KG1 (cell line): ENCODE results near the gene TEDC1.

ENCODE experiments used
- DNase-seq: peaks from one replicate; lab custom pipeline; 2025; lab: John Stamatoyannopoulos, UW

The TEDC1 gene, protein sequence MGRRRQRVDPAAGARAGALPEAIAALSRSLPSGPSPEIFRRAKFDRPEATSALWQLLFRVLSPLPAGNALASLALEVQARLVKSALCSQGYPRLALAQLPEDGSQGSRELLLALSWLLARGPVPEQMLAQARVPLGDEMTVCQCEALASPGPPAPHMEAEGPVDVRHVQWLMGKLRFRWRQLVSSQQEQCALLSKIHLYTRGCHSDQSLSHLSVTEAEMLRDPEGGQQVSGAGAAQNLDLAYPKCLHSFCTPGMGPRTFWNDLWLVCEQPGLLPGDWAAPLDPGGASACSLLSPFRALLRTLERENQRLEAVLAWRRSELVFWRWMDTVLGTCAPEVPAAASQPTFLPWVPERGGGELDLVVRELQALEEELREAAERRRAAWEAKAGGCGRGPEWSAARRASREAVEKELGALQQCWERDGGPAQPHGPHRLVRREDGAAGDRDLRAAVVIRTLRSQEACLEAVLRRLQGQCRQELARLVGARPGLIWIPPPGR

DNA sequence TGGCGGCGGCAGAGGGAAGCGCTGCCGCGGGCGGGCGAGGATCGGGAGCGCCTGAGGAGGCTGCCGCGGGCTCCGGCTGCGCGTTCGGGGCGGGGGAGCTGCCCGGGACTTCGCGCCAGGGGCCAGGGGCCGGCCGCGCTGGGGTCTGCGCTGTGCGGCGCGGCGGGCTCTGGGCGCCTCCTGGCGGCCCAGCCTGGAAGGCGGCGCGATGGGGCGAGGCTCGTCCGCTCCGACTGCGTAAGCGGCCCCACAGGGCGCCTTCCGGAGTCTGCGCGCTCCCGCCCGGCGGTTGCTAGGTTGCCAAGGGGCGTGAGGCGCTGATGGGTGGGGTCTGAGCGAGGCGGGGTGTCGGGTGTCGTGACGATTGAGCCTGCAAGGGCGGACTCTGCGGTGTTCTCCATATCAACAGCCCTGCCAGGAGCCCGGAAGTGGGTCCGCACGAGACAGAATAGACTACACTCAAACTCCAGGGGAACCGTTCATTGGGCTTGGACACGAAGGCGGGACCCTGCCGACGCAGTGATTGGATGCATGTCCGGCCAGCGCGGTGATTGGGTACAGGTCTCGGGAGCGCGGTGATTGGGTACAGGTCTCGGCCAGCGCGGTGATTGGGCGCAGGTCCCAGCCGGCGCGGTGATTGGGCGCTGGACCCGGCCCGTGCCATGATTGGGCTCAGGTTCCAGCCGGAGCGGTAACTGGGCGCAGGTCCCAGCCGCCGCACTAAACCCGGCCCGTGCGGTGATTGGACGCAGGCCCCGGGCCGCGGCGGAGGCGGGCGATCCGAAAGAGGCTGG is at the start of gene TEDC1:
Gene TEDC1, plus strand, starts transcription at position 675 of the 794 bp plus-strand sequence. CDS start 130 bp downstream, outside the sequence.
- DNase-seq, result peak; percentile 96

DNA sequence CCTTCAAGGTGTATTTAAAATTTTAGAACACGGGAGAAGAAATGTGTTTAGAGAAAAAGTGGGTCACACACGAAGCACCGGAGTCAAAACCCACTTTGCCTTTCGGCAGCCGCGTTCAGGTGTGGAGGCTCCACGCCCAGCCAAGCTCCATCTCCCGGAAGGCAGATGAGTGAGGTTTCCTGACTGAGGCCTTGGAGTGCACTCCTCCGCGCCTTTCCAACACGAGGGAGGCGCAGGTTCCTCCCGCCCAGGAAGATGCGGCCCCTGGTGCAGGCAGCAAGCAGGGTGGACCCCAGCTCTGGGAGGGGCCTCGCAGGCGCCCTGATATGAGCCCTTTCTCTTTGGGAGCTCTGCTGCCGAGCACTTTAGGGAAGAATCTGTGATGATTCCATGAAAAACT is 48.9 kb upstream of the TEDC1 start:
- no peak for DNase-seq

DNA sequence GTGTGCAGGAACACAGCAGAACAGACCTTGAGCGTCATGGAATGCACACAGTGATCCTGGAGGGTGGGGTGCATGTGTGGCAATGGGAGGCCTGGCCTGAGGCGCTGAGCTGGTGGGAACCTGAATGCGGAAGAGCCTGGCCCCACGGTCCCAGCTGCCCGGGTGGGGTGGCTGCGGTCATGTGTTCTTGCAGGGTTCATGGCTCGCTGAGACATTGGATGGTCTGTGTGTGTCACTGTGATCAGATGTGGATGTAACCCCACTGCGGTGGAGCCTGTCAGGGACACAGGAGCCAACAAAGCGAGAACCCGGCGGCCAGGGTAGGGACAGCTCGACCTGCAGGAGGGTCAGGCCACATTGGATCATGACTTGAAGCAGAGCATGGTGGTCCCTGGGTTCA is 48.2 kb upstream of the TEDC1 start:
- no peak for DNase-seq

DNA sequence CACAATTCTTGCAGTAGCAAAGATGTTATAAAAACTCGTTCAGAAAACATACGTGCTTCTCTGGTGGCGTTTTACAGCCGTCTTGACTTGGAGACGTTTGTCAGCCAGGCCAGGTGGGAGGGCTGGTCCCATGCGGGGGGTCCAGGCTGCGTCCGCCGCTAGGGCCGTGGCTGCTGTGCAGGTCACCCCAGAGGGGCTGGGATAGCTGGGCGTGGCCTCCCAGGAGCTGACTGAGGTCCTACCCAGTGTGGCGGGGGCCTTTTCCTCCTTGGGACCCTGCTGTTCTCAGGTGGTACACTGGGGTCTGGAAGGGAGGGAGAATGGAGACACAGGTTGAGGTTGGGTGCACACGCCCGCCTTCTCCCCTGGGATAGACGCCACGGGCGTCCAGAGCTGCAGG is 46.2 kb upstream of the TEDC1 start:
- no peak for DNase-seq

DNA sequence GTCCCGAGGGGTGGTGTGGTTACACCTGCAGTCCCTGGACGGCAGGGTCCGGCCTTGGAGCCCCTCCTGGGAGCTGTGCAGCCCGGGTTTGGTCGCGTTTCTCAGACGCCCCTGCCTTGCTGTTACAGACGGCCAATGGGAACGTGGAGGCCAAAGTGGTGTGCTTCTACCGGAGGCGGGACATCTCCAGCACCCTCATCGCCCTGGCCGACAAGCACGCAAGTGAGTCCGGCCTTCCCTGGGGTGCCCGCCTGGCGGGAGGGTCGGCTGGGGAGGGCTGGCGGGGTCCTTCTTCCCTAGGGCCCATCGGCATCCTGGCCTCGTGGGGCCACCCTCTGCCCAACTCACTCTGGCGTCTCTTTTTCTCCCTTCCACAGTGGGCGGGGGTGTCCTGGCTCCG is 45.8 kb upstream of the TEDC1 start:
- no peak for DNase-seq

DNA sequence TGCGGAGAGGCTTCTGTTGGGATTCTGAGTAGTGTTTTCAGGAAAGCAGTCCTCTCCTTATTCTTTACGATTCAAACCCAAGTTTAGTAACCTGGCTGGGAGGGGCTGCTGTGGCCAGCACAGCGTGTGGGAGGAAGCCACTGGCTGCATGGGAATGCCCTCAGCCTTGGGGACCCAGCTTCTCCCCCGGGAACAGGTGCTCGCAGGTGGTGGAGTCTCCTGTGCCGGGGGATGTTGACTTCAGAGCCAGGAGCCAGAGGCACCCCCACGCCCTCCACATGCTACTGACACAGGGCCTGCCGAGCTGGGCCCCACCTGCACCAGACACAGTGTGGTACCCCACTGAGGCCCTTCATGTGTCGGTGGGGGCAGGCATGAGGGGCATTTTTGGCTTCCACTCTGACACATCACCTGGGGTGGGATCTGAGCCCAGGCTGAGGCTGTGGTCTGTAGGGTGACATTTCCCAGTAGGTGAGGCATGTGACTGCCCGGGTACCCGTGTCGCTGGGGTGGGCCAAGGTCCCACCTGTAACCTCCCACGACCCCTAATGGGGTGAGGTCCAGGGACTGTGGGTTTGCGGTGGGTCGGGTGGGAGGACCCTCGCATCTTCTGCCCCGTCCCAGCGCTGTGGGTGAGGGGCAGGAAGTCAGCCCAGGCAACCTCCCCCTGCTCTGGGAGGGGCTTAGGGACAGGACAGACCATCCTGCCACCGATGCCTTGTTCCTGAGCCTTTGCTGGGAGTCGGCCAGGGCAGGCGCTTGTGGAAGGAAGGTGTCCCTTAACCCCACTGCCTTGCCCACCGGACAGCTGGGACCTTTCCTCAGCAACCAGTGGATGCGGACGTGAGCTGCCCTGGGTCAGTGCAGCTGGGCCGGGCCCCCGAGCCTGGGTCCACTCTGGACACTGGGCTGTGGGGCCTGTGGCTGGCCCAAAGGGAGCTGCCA is 44.9 kb upstream of the TEDC1 start:
- no peak for DNase-seq

DNA sequence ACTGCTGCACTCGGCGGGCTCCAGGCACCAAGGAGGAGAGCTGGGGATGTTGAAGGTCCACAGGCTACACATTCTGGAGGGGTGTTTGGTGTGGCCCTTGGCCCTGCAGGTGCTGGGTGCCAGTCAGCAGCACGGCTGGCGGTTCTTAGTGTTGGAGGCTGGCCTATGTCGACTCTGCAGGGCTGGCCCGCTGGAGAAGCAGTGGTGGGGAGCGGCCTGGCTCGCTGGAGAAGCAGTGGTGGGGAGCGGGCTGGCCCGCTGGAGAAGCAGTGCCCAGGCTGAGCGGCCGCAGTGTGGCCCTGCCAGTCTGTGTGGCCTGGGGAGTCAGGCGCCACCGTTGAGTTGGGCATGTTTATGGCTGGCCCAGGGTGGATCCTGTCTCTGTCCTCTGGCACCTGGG is 44.1 kb upstream of the TEDC1 start:
- DNase-seq, result no peak

DNA sequence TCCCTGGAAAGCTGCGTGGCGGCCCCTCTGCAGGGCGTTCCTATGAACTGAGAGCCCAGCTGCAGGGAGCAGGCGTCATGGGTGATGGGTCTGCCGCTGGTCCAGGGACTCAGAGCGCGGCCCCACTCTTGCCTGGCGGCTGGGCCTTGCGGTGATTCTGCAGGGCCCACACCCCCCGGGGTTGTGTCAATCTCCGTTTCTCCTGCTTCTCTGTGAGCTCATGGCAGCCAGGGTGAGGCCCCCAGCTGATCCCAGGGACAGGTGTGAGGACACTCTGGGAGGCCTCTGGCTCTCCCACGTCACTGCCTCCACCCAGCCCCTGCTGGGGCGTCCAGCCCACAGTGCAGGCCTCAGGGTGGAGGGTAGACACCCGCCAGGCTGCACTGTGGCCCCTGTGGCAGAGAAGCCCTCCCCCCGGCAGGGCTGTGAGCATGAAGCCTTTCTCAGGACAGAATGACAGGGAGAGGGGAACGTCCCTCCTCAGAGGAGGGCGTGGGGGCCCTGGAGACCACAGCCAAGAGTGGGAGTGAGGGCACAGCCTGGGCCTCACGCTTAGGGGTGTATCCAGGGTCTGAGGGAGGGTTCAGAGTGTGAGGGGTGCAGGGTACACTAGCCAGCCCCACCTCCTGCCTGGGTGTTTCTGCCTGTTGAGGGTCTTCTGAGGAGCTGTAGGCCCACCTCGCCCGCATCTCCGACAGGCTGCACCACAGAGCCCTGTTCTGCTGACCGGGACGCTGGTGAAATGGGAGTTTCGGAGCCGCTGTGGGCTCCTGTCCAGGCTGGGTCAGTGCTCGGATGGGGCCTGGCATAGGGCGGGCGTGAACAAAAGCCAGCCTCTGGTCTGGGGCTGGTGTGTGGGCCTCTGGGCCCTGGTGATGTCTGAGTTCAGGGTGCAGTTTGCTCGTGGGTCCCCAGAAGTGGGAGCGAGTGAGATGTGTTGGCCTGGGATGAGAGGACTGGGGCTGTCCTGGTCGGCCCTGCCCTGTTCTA is 43.1 kb upstream of the TEDC1 start:
- DNase-seq, result no peak

DNA sequence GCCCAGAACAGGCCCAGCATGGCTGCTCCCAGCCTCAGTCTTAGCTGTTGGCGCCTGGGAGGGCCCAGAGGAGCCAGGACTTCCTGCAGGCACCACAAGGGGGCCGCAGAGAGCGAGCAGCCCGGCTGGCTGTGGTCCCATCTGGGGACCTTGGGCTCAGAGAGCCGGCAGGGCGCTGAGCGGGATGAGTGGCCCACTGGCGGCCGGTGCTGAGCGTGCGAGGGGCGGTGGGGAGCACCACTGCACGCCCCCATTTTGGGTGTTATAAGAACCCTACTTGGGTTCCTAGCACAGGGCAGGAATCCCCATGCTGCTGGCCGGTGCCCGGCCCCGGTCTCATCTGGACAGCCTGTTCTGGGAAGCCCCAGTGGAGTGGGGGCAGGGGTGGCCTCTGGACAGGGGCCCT is 42.3 kb upstream of the TEDC1 start:
- DNase-seq, result no peak

DNA sequence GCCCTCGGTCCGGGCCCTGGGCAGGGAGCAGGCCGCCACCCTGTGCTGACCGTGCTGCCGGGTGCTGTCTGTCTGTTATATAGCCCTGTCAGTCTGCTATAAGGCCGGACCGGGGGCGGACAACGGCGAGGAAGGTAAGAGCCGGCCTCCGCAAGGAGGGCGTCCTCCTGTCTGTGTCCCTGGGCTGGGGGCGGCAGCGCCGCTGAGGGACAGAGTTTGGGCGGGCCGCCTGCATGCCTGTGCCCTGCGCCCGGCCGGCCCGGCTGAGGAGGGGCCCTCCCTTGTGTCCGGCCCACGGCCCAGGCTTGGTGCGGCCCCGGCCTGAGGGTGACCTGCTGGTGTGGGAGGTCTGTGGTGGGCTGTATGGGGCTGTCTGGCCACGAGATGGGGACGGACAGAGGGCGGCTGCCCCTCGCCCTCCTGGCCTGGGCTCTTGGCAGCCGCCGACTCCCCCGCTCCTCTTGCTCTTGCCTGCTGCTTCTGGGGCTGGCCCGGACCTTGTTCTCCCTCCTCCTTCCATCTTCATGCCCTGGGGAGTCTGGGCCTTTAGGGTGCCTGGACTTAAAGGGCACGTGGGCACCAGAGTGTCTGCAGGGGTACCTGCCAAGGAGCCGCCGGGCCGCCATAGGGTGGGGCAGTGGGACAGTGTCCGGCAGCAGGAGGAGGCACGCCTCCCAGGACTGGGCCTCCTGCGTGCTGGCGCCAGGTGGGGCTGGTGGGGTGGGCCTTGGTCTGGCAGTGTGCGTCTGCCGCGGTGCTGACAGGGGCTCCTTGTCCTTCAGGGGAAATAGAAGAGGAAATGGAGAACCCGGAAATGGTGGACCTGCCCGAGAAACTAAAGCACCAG is 41.5 kb upstream of the TEDC1 start:
- no peak for DNase-seq

DNA sequence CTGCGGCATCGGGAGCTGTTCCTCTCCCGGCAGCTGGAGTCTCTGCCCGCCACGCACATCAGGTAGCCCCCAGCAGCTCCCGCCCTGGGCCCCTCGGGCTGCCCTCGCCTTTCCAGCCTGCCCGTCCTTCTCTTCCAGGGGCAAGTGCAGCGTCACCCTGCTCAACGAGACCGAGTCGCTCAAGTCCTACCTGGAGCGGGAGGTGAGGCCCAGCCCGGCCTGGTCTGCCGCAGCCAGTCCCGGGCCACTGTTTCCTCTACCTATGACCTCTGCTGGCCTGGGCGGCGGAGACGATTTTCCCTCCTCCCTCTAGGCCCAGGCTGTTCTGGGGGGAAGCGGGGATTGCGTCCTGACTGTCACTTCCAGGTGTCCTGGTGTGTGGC is 40.9 kb upstream of the TEDC1 start:
- no peak for DNase-seq

DNA sequence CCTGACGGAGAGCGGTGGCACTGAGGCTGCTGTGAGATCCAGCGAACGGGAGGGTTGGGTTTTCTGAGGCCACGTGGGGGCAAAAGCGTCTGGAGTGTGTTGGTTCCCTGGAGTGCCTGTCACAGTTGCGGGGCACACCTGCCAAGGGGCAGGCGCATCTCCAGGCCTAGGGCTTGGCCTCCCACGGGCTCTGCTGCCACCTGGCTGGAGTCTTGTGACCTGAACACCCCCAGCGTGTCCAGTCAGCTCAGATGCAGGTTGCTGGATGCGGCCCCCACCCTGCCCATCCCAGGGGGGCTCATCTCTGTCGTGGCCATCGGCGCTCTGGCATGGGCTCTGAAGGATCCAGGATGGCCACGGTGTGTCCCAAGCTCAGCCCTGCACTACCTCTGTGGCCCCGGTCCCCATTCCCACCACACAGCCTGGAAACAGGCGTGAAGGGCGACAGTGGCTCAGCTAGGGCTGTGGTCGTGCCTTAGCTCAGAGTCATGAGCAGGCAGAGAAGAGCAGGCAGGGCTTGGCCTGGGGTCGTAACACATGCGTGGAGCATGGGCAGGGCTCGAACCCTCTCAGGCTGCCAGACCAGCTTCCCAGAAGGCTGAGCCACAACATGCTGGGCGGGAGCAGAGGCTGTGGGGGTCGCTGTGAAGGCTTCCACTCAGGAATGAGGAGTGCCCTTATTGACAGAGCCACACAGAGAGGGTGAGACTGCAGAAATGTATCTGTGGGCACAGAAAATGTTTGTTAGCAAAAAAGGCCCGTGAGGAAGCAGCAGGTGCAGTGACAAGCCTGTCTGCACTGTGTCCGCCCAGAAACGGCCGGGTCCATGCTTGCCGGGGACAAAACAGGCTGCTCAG is 40.0 kb upstream of the TEDC1 start:
- no peak for DNase-seq

DNA sequence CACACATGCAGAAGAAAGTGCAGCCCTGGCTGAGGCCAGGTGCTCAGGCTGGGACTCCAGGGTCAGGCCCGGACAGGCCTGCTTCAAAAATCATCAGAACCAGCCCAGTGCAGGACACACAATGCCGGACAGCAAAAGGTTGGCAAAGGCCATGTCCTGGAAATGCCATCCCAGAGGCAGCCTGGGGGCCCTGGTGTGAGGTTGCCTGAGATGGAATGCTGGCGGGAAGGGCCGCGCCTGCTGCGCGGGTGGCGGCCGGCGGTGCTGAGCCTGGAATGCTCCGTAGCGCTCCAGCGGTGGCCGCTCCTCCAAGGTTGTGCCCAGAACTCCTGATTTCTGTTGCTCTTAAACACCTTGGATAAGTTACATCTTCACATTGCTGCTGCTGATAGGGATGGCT is 38.1 kb upstream of the TEDC1 start:
- no peak for DNase-seq

DNA sequence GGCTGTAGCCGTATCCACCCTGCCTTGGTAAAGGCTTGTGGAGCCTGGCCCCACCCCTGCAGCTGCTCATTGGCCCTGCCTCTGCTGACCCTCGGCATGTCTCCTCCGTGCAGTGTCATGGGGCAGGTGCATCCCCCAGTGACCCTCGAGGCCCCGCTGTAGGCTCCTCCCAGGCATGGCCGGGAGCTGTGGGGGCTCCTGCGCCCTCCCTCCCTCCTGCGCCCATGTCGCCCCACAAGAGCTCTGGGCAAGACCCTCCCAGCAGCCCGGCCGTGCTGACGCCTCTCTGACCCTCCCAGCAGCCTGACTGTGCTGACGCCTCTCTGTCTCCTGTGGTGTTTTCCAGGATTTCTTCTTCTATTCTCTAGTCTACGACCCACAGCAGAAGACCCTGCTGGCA is 37.2 kb upstream of the TEDC1 start:
- DNase-seq, result no peak

DNA sequence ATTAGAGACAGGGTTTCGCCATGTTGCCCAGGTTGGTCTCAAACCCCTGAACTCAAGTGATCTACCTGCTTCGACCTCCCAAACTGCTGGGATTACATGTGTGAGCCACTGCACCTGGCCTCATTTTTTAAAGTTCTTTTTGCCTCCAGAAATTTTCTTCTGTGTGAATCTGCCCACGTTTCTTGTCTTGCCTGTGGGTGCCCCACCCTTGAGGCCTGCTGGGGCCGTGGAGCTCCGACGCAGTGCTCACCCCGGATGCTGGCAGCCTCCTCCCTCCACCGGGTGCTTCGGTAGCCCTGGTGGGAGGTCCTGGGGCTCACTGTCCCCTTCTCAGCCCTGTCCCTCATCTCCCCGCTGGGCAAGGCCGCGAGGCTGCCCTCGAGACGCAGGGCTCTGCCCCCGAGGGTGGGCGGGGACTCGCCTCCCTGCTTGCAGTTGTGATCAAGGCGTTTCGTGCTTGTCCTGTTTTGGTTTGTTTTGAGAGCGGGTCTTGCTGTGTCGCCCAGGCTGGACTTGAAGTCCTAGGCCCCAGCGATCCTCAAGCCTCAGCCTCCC is 35.9 kb upstream of the TEDC1 start:
- no peak for DNase-seq

DNA sequence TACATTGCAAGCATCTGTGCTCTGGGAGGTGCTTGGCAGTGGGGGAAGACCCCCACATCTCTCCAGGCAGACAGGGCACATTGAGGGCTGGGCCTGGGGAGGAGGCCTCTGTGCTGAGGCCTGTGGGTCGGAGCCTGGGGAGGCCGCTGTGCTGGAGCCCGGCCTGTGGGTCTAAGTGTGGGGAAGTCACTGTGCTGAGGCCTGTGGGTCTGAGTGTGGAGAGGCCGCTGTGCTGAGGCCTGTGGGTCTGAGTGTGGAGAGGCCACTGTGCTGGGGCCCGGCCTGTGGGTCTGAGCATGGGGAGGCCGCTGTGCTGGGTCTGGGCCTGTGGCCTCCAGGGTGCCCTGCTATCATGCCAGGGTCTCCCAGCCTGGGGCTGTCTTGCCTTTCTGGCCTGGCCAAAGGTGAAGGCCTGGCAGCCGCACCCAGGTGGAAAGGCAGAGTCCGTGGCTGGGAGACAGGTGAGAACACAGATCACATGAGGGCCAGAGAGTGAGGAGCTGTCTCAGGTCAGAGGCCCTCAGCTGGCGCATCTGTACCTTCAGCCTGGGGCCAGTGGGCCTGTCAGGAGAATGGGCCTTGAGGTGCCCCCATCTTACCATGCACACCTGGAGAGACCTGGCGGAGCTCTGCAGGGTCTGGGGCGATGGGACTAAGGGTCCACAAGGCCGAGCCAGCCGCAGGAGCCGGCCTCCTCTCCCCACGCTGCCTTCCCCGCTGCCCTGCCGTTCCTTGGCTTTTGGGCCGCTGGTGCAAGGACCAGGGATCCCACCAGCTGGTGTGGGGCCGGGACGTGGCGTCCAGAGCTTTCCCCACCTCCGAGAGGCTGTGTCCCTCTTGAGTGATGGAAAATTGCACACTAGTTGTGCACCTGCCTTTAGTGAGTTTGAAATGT is 35.0 kb upstream of the TEDC1 start:
- no peak for DNase-seq

DNA sequence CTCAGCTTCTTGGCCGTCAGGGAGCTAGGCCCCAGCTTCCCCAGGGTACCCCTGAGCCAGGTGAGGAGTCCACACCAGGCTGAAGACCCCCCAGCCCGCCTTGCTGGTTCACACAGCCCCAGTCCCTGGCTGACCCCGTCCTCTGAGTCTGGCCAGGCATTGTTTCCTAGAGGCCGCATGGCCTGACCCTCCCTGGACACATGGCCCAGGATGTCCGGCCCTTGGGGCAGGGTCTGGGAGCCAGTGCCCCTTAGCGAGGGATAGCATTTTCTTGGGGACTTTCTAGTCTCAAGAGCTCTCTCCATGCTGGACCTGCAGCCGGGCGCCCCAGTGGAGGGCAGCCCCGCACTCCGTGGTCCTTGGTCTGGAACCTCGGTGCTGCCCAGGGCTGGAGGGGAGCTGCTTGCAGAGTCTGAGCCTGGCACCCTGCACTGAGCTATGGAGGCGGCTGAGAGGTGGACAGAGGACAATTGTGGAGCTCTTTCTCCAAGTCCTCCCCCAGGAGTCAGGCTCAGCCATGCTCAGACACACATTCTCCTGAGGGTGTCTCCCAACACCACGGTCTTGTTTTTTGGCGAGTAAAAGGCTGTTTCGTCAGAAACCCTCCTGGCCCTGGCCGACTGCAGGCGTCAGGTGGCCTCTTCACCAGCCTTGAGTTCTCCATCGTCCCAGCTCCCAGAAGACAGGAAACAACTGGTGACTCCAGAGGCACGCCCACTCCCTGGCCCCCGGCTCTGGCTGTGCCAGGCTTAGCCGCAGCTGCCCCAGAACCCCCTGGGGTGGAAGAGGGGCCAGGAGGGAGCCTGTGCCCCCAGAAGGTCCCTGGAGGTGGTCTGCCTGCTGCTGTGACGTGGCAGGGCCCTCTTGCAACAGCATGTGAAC is 34.1 kb upstream of the TEDC1 start:
- no peak for DNase-seq
